Fibroblast of the conjunctiva (primary cell): Measurements from ENCODE around the gene TSPAN18.

ENCODE experiments used
- DNase-seq: peaks from one replicate; pipeline ENCODE4 v3.0.0-alpha.2; 2010; ENCODE audit warnings: low read depth

TSPAN18 gene

DNA sequence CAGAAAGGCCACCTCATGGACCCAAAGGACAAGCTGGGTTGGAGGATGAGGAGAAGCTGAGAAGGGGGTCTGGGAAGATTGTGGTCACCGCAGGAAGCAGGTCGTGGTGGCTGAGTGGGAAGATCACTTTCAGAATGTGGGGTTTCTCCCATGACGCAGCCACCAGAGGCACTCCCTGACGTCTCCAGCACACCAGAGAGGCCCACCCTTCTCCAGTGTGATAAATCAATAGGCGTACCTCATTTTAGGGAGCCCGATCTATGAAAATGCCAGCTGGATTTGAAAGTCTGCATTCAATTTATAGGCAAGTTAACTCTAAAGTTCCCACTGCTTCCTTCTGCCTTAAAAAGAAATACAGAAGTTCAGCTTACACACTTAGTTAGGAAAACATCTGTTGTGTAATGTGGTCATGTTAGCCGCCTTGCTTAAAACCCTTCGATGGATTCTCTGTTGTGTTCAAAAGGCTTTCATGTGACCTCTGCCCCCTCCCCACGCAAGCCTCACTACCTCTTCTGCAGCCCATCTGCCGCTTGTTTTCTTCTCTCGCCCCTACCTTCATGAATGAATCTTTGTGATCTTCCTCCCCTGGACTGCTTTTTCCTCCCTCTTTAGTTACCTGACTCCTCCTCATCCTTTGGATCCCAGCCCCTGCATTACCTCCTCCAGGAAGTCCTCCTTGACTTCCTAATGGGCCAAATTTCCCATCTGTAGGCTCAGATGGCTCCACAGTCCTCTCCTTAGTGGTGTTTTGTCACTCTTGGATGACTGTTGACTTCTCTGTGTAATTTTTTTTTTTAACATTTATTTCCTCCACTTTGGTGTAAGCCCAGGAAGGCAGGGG is 10.7 kb downstream of the TSPAN18 start:
- DNase-seq: no peak

DNA sequence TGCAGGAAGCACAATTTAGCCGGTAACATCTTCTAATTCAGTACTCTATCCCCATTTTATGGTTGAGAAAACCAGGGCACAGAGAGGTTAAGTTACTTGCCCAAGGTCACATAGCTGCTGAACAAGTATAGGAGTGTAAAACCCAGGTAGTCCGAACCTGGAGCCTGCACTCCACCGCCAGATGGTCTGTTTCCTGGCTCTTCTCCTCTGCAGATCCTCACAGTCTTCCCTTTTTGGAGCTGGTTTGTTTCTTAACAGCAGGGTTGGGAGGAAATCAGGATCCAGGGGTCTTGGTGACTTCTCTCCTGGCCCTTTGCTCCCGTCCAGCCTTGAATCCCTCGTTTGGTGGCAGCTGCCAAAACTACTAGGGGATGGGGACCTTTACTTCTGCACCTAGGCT is 12.0 kb downstream of the TSPAN18 start:
- no peak for DNase-seq

DNA sequence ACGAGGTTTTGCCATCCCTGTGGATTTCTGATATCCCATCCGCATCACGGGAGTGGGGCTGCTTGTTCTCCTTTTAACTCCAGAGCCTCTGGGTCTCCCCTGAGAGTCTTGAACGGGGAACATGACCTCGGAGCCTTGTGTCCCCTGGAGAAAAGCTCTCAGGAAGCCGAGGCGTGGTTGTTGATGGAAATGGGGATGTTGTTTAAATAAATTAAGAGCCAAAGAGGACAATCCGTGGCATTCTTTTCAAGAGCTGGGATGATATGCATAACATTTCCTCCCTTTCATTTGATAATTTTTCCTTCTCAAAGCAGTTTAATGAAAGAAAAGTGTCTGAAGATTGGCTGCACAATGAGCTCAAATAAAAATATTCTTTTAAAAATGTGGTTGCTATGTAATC is 14.2 kb downstream of the TSPAN18 start:
- no peak for DNase-seq

DNA sequence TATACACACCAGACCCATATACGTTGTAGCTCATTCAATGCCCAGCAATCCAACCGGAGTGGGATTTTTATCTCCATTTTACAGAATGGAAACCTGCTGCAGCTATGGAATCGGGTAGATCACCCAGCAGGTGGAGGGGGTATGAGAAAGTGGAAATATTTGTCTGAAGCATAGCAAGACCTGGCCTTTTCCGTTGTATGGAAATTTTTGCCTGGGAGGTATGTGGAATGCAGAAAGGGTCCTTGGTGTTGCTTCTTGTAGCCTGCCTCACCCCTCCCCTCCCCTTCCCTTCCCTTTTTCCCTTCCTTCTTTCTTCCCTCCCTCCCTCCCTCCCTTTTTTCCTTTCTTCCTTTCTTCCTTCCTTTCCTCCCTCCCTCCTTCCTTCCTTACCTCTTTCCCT is 15.2 kb downstream of the TSPAN18 start:
- DNase-seq: no peak

DNA sequence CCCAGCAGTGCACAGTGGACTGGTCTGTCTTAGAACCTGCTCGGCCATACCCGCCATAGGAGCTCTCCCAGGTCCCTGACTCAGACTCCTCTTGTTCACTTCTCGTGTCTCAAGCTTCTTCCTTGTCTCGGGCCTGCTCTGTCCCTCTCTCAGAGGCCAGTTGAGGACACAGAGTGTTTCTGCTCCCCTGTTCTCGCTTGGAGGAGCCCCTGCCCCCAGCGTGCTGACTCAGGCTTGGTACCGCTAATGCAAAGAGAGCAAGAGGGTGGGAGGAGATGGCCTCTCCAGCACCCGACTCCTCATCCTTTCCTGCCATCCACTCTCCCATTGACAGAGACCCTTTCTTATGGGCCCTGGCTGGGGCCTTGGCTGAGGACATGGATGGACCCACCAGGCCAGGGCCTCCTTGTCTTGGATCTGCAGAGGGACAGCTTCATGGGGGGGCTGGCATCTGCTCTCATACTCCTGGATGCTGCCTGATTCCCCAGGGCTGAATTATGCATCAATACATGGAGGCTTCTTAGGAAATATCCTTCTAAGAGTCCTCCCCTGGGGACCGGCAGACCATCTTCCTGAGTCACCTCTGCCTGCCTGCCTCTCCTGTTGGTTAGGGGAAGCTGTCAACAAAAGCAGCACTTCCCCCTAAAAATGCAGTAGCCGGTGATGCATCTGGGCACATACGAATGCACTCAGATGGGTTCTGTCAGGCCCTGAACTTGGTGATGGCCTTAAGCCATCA is 15.9 kb downstream of the TSPAN18 start:
- DNase-seq: no peak

DNA sequence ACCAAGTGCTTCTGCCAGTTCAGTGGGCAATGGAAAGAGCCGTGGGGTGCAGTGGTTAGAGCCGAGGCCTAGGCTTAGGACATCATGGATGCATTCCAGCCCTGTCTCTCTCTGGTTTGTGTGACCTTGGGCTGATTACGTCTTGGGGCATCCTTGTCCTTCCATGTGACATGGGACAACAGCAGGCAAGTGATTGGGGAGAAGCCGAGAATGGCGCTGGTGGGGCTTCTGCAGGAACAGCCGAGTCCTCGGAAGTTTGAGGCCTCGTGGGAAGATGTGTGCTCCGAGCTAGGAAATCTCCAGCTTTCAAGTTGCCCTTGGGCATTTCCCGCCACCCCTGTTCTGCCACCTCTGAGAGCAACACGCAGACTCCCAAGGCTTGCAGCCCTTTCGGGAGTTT is 16.6 kb downstream of the TSPAN18 start:
- no peak for DNase-seq

DNA sequence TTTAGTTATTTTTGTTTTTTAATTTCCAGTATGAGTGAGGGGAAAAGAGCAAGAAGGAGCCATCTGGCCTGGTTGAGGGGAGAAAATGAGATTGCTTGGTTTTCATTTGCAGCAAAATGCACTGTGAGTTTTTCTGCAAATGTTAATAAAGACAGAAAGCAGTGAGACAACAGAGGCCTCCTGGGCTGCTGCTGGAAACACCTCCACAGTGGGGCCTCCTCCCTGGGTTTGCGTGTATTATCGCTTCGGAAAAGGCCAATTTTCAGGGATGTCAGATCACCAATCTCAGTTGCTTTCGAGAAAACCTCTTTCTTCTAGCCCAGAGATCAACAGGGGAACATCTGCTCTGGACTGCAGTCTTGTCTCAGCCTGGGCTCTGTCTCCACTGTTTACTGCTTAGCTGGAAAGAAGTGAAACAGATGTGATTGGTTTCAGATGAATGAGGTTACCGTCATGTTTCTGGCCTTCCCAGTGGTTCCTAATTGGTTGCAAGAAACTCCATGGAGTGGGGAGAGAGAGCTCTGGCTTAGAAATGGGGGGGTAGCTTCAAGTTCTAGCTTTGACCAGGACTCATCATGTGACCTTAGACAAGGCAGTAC is 17.3 kb downstream of the TSPAN18 start:
- DNase-seq: no peak

DNA sequence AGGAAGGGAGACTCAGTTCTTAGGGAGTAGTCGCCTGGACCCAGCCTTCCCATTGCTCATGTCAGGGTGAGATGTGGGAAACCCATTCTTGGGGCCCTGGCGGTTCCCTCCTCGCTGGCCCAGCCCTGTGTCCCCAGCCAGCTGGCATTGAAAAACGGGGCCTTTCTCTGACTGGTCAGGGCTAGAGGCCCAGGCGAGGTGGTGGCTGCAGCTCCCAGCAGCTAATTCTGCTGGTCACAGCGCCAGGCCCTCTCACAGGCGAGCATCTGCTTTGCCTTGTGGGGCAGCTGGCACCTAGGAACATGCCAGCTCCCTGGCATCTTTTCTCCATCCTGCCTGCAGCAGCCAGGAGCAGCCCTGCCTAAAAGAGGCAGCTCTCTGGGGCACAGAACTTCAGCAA is 20.1 kb downstream of the TSPAN18 start:
- DNase-seq: no peak

DNA sequence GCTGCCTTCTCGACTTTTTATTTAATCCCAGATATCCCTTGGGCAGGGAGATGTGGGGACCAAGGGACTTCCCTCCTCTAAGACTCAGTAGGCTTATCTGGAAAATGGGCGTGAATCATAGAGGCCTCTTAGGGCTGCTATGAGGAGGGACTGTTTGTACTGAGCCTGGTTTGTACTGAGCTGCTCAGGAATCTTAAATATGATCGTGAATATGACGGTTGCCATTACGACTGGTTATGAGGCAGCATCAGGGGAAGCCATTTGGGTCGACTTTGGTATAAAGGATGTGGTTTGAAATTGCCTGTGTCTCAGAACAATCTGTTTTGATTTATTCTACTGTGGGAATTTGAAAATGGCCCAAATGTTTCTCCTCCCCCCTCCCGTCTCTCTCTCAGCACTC is 20.6 kb downstream of the TSPAN18 start:
- DNase-seq: no peak

DNA sequence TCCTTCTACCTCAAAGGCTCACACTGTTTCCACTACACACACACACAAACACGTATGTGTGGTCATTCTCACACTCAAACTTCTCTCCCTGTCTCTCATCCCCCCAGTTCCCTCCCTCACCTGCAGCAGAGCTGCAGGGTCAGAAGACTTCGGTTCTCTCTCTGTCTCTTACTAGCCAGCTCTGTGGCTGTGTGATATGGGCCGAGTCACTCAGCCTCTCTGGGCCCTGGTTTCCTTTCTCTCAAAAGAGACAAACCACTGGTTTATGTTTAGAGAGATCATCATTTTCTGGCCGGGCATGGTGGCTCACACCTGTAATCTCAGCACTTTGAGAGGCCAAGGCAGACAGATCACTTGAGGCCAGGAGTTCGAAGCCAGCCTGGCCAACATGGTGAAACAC is 21.1 kb downstream of the TSPAN18 start:
- no peak for DNase-seq

DNA sequence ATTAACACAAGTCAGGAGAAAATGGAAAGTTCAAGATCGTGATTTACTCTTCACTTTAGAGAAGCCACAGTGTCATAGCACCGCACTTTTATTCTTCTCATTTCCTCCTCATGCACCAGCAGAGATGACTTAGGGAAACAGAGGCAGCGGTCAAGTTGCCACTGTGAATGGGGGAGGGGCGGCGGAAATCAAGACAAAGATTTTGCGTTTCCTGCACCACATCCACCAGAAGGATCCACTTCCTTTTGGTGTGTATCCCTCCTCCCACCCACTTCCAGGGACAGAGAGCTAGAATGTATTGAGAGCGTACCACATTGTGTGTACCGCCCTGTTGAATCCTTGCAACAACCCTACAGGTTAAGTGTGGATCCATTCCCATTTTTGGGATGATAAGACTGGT is 21.8 kb downstream of the TSPAN18 start:
- DNase-seq: no peak

DNA sequence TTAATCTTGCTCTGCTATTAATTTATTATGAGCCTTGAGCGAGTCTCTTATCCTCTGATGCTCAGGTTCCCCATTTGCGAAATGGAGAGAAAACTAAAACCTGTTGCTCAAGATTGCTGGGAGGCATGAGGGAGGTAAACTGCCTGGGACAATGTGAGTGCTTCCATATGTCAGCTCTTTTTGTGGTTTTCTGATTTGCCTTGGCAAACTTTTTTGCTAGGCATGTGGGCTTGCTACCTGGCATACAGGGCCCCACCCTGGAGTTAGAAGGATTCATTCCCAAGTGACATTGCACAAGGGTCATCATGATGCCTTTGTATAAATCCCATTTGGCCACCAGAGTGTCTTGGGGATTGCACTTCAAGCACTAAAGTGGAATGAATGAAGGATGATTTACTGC is 22.4 kb downstream of the TSPAN18 start:
- DNase-seq: no peak

DNA sequence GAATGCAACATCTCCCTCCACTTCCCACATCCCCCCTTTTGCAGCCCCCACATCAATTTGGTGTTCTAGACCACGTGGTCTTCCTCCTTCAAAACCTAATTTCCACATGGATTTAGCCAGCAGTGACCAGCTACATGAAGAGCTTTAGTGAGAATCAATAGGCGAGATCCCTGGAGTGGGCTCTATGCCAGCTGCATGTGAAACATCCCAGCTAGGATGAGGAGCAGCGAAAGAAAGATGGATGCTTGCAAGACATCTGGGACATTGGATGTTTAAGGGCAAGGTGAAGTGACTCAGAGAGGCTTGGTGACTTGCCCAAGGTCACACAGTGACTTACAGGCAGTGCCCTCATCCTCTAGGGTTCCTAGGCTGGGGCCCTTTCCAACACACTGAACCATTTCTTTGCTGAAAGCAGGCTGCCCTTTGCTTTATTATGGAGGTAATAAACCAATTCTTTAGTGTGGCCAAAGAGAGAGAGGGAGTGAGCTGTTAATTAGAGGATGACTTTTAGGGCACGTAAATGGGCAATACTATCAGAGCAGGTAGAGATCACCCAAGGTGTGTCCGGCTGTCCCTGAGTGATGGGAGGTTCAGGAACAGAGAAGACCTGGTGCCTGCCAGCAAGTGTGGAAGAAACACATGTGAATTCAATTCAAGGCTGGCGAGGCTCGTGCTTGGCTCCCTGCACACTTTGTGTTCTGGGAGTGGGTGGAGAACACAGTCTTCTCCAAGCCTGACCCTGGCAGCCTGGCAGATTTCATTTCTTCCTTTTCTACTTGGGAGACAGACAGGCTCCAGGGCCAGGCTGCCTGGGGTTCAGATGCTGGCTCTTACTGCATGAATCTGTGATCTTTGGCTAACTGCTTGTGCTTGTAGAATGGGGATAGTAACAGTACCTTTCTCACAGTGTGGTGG is 24.0 kb downstream of the TSPAN18 start:
- DNase-seq: no peak

DNA sequence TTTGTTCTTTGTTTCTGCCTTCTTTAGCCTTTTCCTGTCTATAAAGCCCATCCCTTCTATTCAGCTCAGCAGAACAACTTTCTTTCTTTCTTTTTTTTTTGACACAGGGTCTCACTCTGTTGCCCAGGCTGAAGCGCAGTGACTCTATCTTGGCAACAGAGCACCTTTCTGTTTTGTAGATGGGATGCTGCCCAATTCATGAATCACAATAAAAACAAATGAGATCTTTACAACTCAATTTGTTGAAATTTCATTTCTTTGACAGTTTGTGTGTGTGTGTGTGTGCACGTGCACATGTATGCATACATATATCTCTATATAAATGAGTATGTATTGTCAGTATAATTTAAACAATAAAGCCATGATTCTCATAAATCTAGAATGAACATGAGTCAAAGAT is 25.5 kb downstream of the TSPAN18 start:
- no peak for DNase-seq

DNA sequence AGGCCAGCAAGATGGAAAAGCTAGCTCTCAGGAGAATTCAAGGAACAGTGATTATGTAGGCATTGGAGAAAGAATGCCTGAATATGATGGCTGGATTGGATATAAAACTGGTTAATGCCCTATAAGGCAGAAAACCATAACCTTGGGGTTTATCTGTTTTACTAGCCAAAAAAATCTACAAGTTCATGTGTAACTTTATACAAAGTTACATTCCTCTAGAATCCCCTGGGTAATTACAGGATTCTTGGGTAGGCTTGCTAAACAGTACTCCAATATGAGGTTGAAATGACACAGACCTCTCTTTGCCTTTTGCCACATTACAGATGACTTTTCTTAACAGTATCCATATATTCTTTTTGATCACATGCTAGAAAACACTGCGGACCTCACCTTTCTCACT is 26.0 kb downstream of the TSPAN18 start:
- DNase-seq: peak; percentile 24

DNA sequence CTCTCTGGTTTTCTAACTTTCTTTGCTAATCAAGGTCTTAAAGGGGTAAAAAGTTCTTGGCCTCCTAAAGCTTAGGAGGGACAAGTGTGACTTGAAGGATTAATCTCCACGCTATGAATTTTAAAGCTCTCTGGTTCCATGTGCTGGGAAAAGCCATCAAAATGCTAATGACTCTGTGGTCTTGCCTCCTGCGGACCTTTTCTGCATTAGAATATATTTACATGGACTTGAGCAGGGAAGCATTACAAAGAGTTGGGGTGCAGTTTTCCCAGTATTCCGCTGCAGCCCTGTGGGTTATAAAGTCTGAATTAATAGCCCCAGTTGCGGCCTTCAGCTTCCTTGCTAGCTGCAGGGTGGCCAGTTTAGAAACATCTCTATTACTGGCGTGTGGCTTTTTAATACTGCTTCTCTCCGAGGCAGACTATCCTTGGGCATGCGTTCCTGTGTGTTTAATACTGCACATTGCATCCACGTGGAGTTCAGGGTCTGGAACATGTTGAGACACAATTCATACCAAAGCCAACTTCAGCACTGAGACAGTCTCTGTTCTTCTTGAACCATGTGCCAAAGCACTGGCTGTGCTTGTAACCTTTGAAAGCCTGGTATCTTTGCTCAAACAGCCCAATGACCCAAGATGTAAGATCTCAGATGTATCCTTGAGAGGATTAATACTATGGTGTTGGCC is 27.3 kb downstream of the TSPAN18 start:
- DNase-seq: no peak

DNA sequence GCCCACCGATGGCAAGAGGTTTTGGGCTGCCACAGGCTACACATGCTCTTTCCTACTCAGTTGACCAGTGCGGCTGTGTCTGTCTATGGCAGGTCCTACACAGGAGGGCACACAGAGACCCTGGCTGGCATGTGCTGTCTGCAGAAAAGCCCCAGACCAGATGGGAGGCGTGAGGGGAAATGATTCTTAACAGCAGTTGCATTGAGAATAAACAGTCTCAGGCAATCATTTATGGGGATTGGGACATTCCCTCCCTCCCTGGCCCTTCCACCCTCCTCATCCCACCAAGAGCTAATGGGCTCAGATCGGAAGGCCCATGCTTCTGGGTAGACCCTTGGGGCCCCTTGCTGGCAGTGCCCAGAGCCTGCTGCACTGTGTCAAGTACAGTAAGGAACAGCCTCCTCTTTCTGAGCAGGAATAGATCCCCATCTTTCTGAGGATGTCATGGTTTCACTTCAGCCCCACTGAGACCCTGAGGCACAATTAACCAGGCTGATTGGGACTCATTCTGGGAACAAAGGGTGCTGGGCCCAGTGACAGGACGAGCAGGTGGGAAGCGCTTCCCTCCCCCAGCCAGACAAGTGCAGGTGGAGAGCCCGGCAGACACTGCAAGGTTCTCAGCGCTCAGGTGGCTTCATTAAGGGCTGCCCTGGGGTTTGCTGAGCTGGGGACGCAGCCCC is 28.3 kb downstream of the TSPAN18 start:
- no peak for DNase-seq

DNA sequence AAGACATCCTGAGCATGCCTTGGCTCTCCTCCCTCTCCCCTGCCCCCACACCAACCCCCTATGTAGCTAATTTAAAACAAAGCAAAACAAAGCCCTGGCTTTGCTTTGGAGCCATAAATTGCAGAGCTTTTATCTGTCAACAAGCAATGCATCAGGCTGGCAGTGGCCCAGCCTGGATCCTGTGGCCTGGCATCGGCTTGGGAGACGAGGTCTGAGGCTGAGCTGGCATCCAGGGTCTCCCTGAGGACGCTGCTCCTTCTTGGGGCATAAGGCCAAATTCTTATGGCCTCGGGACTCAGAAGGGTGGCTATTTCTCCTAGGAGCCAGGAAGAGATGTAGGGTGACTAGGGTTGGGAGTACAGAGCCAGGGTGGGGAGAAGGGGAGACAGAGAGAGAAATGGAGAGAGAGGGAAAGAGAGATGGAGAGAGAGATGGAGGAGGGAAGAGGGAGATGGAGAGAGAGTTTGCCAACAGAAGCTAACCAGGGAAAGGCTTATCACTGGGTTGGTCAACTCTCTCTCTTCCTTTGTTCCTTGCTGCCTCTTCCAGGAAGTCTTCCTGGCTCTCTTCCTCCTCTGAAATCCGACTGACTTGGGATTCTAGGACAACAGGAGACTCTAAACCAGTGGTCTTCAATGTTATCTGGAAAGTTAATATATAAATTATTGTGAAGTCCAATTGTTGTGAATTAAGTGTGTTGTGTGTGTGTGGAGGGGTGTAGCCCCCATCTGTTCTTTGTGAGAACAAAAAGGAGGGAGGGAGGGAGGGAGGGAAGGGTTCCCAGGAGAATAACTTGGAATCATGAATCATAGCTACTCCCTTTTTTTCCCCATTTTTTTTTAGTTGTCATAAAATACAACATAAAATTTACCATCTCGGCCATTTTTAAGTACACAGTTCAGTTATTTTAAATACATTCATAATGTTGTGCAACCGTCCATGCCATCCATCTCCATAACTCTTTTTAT is 29.1 kb downstream of the TSPAN18 start:
- no peak for DNase-seq

DNA sequence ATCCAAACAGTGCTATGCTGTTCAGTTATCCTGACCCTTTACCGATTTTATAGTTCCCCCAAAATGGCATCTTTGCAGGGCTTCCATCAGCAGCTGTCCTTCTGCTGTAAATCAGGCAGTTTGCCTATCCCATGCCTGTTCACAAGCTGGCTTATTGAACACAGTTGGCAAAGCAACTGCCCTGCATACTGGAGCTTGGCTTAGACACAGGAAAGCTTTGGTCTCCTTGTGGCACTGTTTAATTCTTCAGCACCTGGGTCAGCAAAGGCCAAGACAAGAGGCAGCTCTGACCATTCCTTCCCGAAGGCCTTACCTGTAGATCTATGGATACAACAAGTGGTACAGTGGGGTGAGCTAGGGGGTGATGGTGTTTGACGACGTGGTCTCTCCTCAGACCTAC is 32.2 kb downstream of the TSPAN18 start:
- no peak for DNase-seq
